C1 segment of cervical spinal cord (tissue), 14 donors: ENCODE data around the gene DOCK7.
"Not testable (repeated sequence)": the region's sequence is repeated elsewhere in the genome, so short reads cannot be mapped to it uniquely, and the experiment has no call there.

Experiments
- DNase-seq, 14 donors: peaks; one replicate each; lab custom pipeline; 2025; lab: John Stamatoyannopoulos, UW

DOCK7 gene

GRCh38 chr1:62687903-62688686 is at the start of gene DOCK7:
Gene DOCK7 (minus strand): TSS chr1:62688386. CDS start chr1:62688264, 122 bp downstream.
- peak in 13 of 14 donors; percentile 32 to 78 (median 60) for DNase-seq

GRCh38 chr1:62735491-62736171 is 47.4 kb upstream of the DOCK7 start:
- no peak for DNase-seq

- DNase-seq = no peak
Measured at GRCh38 chr1:62732331-62732730, 44.1 kb upstream of the DOCK7 start.

GRCh38 chr1:62728963-62729362 is 40.8 kb upstream of the DOCK7 start:
- DNase-seq = no peak

- DNase-seq = no peak
Measured at GRCh38 chr1:62727656-62728407, 39.6 kb upstream of the DOCK7 start.

GRCh38 chr1:62726011-62726442 is 37.8 kb upstream of the DOCK7 start:
- DNase-seq = peak in 1 of 14 donors; percentile 5

GRCh38 chr1:62725255-62725654 is 37.1 kb upstream of the DOCK7 start:
- DNase-seq = no peak

- DNase-seq = no peak
Measured at GRCh38 chr1:62724430-62724829, 36.2 kb upstream of the DOCK7 start.

- no peak for DNase-seq
Measured at GRCh38 chr1:62723883-62724282, 35.7 kb upstream of the DOCK7 start.

GRCh38 chr1:62722796-62723195 is 34.6 kb upstream of the DOCK7 start:
- no peak for DNase-seq

- no peak for DNase-seq
Measured at GRCh38 chr1:62720946-62721554, 32.9 kb upstream of the DOCK7 start.

GRCh38 chr1:62718400-62718799 is 30.2 kb upstream of the DOCK7 start:
- not testable (repeated sequence) for DNase-seq

GRCh38 chr1:62717483-62717882 is 29.3 kb upstream of the DOCK7 start:
- no peak for DNase-seq

GRCh38 chr1:62716397-62716796 is 28.2 kb upstream of the DOCK7 start:
- DNase-seq = no peak

- no peak for DNase-seq
Measured at GRCh38 chr1:62712336-62713243, 24.4 kb upstream of the DOCK7 start.

GRCh38 chr1:62707744-62708120 is 19.5 kb upstream of the DOCK7 start:
- DNase-seq = no peak

- DNase-seq = no peak
Measured at GRCh38 chr1:62706985-62707743, 19.0 kb upstream of the DOCK7 start.

- not testable (repeated sequence) for DNase-seq
Measured at GRCh38 chr1:62698161-62698560, 10.0 kb upstream of the DOCK7 start.

- DNase-seq = not testable (repeated sequence)
Measured at GRCh38 chr1:62694479-62694878, 6.3 kb upstream of the DOCK7 start.

GRCh38 chr1:62693123-62693522 is 4.9 kb upstream of the DOCK7 start:
- no peak for DNase-seq
